Vagina (tissue), 2 donors: ENCODE measurements around the gene CHRNA4.

ENCODE experiments used
- CTCF ChIP-seq, 3 experiments: fragments of 450-650 bp in 2 of 3; fragments of 200-600 bp in 1 of 3; sonication (generic) in 1 of 3; IDR thresholded peaks; one replicate each; pipeline ENCODE4 v1.5.1; 2017 to 2019; ENCODE audit warnings: antibody characterized with exemption in 3 of 3, mild to moderate bottlenecking in 2 of 3, moderate library complexity in 2 of 3
- POLR2AphosphoS5 ChIP-seq, 2 donors: sonication (generic); formaldehyde crosslinking; IDR thresholded peaks; one replicate each; pipeline ENCODE4 v1.9.0; 2017; ENCODE audit warnings: antibody characterized with exemption in 2 of 2, mild to moderate bottlenecking in 2 of 2, low read depth in 1 of 2; ENCODE audit not compliant: insufficient read depth in 1 of 2

DNA sequence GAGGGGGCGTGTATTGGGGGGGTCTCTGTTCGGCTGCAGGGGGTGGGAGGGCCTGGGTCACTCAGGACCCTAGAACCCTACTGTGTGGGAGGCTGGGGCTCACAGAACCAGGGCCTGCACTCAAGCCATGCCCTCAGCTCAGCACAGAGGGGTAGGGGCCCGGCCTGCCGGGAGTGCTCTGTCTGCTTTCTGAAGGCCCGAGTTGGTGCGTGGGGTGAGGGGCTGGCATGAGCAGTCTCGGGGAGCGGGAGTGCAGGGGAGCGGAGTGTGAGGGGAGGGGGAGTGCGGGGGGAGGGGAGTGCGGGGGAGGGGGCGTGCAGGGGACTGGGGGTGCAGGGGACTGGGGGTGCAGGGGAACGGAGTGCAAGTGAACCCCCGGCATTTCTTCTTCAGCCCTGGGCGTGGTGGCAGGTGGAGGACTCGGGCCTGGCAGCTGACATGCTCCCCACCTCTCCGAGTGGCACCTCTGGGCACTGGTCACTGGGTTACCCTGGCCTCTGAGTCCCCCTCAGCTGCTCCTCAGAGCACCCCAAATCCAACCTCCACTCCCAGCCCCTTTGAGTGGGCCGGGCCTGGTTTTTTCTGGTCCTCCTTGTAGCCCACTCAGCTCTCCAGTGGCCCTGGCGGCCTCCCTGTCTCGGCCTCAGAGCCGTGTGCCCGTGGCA, 67.1 kb downstream of the CHRNA4 start:
- TF ChIP-seq CTCF (IDR thresholded peaks at IDR 0.05) (no peak), POLR2AphosphoS5 (IDR thresholded peaks at IDR 0.05; ENCODE audit: insufficient read depth in 1 of 2, low read depth in 1 of 2) (no peak)
